Hematopoietic multipotent progenitor cell treated with erythropoietin and hydrocortisone succinate and interleukin-3 and kit ligand, for 4 days (in vitro differentiated cells): Measurements from ENCODE around the gene TANGO6.

Source experiments
- DNase-seq: peaks from one replicate; pipeline ENCODE4 v3.0.0-alpha.2; 2015

Gene TANGO6

GRCh38 chr16:69064764-69065313 is 221.5 kb downstream of the TANGO6 start:
- DNase-seq = no peak

- no peak for DNase-seq
Observed at GRCh38 chr16:69069504-69069903, 226.2 kb downstream of the TANGO6 start.

- DNase-seq = no peak
Observed at GRCh38 chr16:69071036-69071435, 227.7 kb downstream of the TANGO6 start.

- no peak for DNase-seq
Observed at GRCh38 chr16:69072640-69072974, 229.3 kb downstream of the TANGO6 start.

GRCh38 chr16:69073181-69073702 is 229.9 kb downstream of the TANGO6 start:
- DNase-seq = no peak

- DNase-seq = no peak
Observed at GRCh38 chr16:69077251-69077650, 233.9 kb downstream of the TANGO6 start.

GRCh38 chr16:69078073-69078472 is 234.7 kb downstream of the TANGO6 start:
- DNase-seq = no peak

- no peak for DNase-seq
Observed at GRCh38 chr16:69079697-69080096, 236.4 kb downstream of the TANGO6 start.

- no peak for DNase-seq
Observed at GRCh38 chr16:69083306-69083941, 240.1 kb downstream of the TANGO6 start.

GRCh38 chr16:69084289-69084688 is 241.0 kb downstream of the TANGO6 start:
- DNase-seq = no peak

- DNase-seq = no peak
Observed at GRCh38 chr16:69085032-69085695, 241.8 kb downstream of the TANGO6 start.

- peak; percentile 36 for DNase-seq
Observed at GRCh38 chr16:69087161-69087581, 243.8 kb downstream of the TANGO6 start.

- no peak for DNase-seq
Observed at GRCh38 chr16:69088684-69089083, 245.4 kb downstream of the TANGO6 start.

- DNase-seq = peak; percentile 84
Observed at GRCh38 chr16:69089091-69089910, 246.0 kb downstream of the TANGO6 start.

- no peak for DNase-seq
Observed at GRCh38 chr16:69093974-69094373, 250.6 kb downstream of the TANGO6 start.

GRCh38 chr16:69094501-69094900 is 251.2 kb downstream of the TANGO6 start:
- no peak for DNase-seq

GRCh38 chr16:69095193-69095592 is 251.9 kb downstream of the TANGO6 start:
- no peak for DNase-seq

- DNase-seq = no peak
Observed at GRCh38 chr16:69100071-69100691, 256.9 kb downstream of the TANGO6 start.

- peak; percentile 82 for DNase-seq
Observed at GRCh38 chr16:69105501-69106361, 262.4 kb downstream of the TANGO6 start, which contains the start of gene HAS3. Gene HAS3 (plus strand): TSS chr16:69105653. CDS start chr16:69109396, 3,743 bp downstream.

GRCh38 chr16:69106491-69107315 is 263.4 kb downstream of the TANGO6 start:
- DNase-seq = peak; percentile 35
